ENCODE data around the gene CACTIN.

Gene CACTIN

DNA sequence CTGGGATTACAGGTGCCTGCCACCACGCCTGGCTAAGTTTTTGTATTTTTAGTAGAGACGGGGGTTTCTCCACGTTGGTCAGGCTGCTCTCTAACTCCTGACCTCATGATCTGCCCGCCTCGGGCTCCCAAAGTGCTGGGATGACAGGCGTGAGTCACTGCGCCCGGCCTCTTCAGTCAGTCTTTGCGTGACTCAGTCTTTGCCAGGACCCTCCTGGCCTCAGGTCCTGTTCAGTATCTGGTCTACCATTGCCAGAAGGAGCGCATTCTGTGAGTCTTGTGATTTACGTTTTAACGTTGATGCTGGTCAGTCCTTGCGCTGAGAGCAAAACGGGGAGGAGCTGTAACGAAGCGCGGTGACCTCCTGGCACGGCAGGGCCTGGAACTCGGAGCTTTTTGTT is 61.5 kb downstream of the CACTIN start:
- DNase-seq (ENCODE audit: low spot score) = no peak

DNA sequence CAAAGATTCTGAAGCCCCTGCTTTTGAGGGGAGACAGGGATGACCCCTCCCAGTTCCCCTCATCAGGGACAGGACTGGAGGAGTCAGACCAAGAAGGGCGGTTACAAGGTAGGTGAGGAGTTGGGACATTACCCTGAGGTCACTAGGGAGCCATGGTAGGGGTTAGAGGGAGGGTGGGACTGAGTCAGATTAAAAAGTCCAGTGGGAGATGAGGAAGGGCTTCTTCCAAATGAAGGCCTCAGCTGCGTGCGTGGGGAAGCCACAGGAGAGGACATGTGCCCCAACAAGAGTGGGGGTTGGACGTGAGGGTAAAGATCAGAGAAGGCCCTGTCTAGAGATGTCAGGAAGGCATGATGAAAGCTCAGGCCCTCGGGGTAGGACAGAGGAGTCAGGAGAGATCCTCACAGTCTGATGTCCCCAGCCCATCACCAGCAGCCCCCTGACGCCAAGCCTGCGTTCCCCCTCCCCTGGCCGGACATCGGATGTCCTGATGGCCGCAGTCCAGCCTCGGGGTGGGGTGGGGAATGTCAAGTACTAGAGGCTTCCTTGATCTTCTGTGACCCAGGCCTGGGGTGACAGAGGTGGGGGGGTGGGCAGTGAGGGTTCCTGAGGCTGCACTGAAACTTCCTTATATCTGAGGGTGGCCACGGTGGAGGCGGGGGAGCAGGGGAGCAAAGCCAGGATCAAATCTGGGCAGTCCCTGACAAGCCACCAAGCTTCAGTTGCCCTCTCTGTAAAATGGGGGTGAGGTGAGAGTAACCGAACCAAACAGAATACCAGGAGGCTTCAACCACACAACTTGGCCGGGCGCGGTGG is 62.7 kb downstream of the CACTIN start:
- DNase-seq (ENCODE audit: low spot score) = no peak
